ENCODE results near the gene CORO6.
A peak's percentile ranks its signal among the peaks of the same experiment; 100 is the strongest.

CORO6 gene

GRCh38 chr17:29594519-29595090 is 28.1 kb downstream of the CORO6 start:
- no peak for TF ChIP-seq ZNF274 (IDR thresholded peaks at IDR 0.05; ENCODE audit: low read depth, low read length)
- H3K4me3 ChIP-seq (ENCODE audit: low read length), result no peak overlapping the region

- no peak for TF ChIP-seq ZNF274 (IDR thresholded peaks at IDR 0.05; ENCODE audit: low read depth, low read length)
- peak overlapping the region; percentile 56; the same call in 1 of the 2 replicates for H3K4me3 ChIP-seq (ENCODE audit: low read length)
Measured at GRCh38 chr17:29593591-29594518, 28.9 kb downstream of the CORO6 start.

GRCh38 chr17:29592850-29593551 is 29.7 kb downstream of the CORO6 start, which contains the start of gene ANKRD13B:
ANKRD13B (plus strand) TSS chr17:29593132; CDS start chr17:29593622, 490 bp downstream.
- H3K4me3 ChIP-seq (ENCODE audit: low read length), result peak within 1 kb of the TSS; percentile 64; the same call in 1 of the 2 replicates
- no peak for TF ChIP-seq ZNF274 (IDR thresholded peaks at IDR 0.05; ENCODE audit: low read depth, low read length)

- H3K4me3 ChIP-seq (ENCODE audit: low read length), result no peak overlapping the region
- TF ChIP-seq ZNF274 (IDR thresholded peaks at IDR 0.05; ENCODE audit: low read depth, low read length), result no peak
Measured at GRCh38 chr17:29591737-29592608, 30.7 kb downstream of the CORO6 start.

- no peak for TF ChIP-seq ZNF274 (IDR thresholded peaks at IDR 0.05; ENCODE audit: low read depth, low read length)
- no peak overlapping the region for H3K4me3 ChIP-seq (ENCODE audit: low read length)
Measured at GRCh38 chr17:29591146-29591736, 31.5 kb downstream of the CORO6 start.

- H3K4me3 ChIP-seq (ENCODE audit: low read length), result no peak overlapping the region; the same call in 1 of the 2 replicates
- TF ChIP-seq ZNF274 (IDR thresholded peaks at IDR 0.05; ENCODE audit: low read depth, low read length), result no peak
Measured at GRCh38 chr17:29590411-29591145, 32.1 kb downstream of the CORO6 start.

GRCh38 chr17:29589524-29590410 is 32.9 kb downstream of the CORO6 start, which contains the start of gene GIT1:
GIT1 (minus strand) TSS chr17:29589648; CDS start chr17:29589378, 270 bp downstream.
- no peak for TF ChIP-seq ZNF274 (IDR thresholded peaks at IDR 0.05; ENCODE audit: low read depth, low read length)
- H3K4me3 ChIP-seq (ENCODE audit: low read length), result peak within 1 kb of the TSS; percentile 61

- no peak for TF ChIP-seq ZNF274 (IDR thresholded peaks at IDR 0.05; ENCODE audit: low read depth, low read length)
- H3K4me3 ChIP-seq (ENCODE audit: low read length), result peak overlapping the region; percentile 61
Measured at GRCh38 chr17:29588562-29589411, 33.9 kb downstream of the CORO6 start.

- no peak for TF ChIP-seq ZNF274 (IDR thresholded peaks at IDR 0.05; ENCODE audit: low read depth, low read length)
- H3K4me3 ChIP-seq (ENCODE audit: low read length), result peak overlapping the region; percentile 61
Measured at GRCh38 chr17:29588017-29588561, 34.6 kb downstream of the CORO6 start.

GRCh38 chr17:29587591-29587990 is 35.1 kb downstream of the CORO6 start:
- TF ChIP-seq ZNF274 (IDR thresholded peaks at IDR 0.05; ENCODE audit: low read depth, low read length), result no peak
- H3K4me3 ChIP-seq (ENCODE audit: low read length), result no peak overlapping the region

All from GM08714 (cell line).